NCI-H2171 treated with DMSO at 0.1 percent for 48 hours (cell line): Measurements from ENCODE around the gene C20orf204.
"Not testable (repeated sequence)": the region's sequence is repeated elsewhere in the genome, so short reads cannot be mapped to it uniquely, and the experiment has no call there.

ENCODE experiments used
- DNase-seq: peaks from one replicate; lab custom pipeline; 2025; lab: John Stamatoyannopoulos, UW

C20orf204 gene

GRCh38 chr20:64083804-64084684, 48.1 kb downstream of the C20orf204 start, which contains the start of gene LKAAEAR1:
Gene LKAAEAR1, minus strand, starts transcription at chr20:64084398. Its CDS starts 179 bp downstream, at chr20:64084219.
- DNase-seq, result peak; percentile 75

GRCh38 chr20:64084685-64085152, 48.7 kb downstream of the C20orf204 start:
- DNase-seq, result no peak

GRCh38 chr20:64086801-64087200, 50.8 kb downstream of the C20orf204 start:
- no peak for DNase-seq

- DNase-seq, result not testable (repeated sequence)
These were observed 51.3 kb downstream of the C20orf204 start for GRCh38 chr20:64087226-64087825.

- DNase-seq, result not testable (repeated sequence)
These were observed 52.6 kb downstream of the C20orf204 start for GRCh38 chr20:64088586-64088985.
